ENCODE measurements around the gene MRPL19. TPM values are rescaled to one million over a fixed set of nuclear protein-coding genes. Genes with fewer than 3 reads are reported as not detected.

MRPL19 gene
- total RNA-seq, 1 experiment from 2014 or later = 65.4 TPM

DNA sequence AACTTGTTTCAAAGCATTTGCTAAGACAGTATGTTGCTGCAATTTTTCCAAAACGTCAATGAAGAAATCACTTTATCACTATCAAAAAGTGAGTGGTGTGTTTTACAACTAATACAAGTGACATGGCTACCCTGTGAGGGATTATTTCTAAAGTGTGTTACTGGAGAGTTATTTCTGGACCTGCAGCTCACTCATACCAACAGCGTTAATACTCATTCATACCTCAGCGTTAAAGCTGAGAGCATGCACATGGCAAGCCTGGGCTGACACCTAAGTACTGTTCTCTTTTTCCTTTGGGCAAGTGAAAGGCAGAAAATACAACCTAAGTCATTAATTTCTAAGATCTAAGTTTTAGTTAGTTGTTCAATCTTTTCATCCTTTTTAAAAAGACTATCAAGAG lies 13.0 kb upstream of the MRPL19 start:
- Mint-ChIP-seq H3K4me1 (ENCODE audit: insufficient read depth, unreplicated experiment) (peaks cover 6% of the 10 kb centered on the region), H3K9me3 (ENCODE audit: unreplicated experiment) (no peaks in the 10 kb centered on the region), H3K36me3 (ENCODE audit: insufficient read depth, unreplicated experiment) (no peaks in the 10 kb centered on the region), H3K27ac (ENCODE audit: low read depth, unreplicated experiment) (no peak overlapping the region), H3K4me3 (ENCODE audit: unreplicated experiment) (no peak overlapping the region), H3K27me3 (ENCODE audit: insufficient read depth, unreplicated experiment) (peaks cover 17% of the 10 kb centered on the region)
- ChIA-PET CTCF (interaction anchor here (1.3 to 8.8 kb wide), 6 partner anchors 24 to 169 kb away, joined by 3 to 148 read pairs (median 42); no protein-coding TSS in a partner anchor), POLR2A (interaction anchor here (1.2 kb wide), 1 partner anchor 168 kb away, joined by 4 read pairs; no protein-coding TSS in a partner anchor)
- intact Hi-C loops (cut with micrococcal nuclease) = no loop called here
- BruUV-seq (replicated peaks) = no TSS peak
- TF ChIP-seq, protein P1, sequence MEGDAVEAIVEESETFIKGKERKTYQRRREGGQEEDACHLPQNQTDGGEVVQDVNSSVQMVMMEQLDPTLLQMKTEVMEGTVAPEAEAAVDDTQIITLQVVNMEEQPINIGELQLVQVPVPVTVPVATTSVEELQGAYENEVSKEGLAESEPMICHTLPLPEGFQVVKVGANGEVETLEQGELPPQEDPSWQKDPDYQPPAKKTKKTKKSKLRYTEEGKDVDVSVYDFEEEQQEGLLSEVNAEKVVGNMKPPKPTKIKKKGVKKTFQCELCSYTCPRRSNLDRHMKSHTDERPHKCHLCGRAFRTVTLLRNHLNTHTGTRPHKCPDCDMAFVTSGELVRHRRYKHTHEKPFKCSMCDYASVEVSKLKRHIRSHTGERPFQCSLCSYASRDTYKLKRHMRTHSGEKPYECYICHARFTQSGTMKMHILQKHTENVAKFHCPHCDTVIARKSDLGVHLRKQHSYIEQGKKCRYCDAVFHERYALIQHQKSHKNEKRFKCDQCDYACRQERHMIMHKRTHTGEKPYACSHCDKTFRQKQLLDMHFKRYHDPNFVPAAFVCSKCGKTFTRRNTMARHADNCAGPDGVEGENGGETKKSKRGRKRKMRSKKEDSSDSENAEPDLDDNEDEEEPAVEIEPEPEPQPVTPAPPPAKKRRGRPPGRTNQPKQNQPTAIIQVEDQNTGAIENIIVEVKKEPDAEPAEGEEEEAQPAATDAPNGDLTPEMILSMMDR (IDR thresholded peaks at IDR 0.05; ENCODE audit: unreplicated experiment) = no peak
- DNase-seq (ENCODE audit: unreplicated experiment) = no peak

DNA sequence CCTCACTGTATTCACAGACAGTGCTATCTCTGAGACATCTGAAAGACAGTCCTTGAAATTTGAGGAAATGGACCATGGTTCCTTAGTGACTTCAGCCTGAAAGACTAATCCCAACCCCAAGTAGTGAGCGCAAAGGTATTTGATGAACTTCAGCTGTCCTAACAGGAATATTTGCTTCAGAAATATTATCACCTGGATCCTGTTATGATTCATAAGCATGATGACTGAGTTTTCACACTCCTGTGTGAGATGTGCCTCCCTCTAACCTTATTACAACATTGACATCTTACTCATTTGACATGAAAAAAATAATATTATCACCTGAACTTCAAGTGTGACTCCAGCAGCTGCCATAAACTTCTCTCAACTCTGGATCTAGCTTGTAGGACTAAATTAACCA lies 11.6 kb upstream of the MRPL19 start:
- POLR2A ChIA-PET = interaction anchor here (1.0 to 2.9 kb wide), 4 partner anchors 12 to 170 kb away, joined by 3 to 11 read pairs (median 4); partner anchors contain the start of gene MRPL19
- Mint-ChIP-seq H3K9me3 (ENCODE audit: unreplicated experiment) (no peaks in the 10 kb centered on the region), H3K36me3 (ENCODE audit: insufficient read depth, unreplicated experiment) (no peaks in the 10 kb centered on the region), H3K4me1 (ENCODE audit: insufficient read depth, unreplicated experiment) (peaks cover 6% of the 10 kb centered on the region), H3K27ac (ENCODE audit: low read depth, unreplicated experiment) (no peak overlapping the region), H3K4me3 (ENCODE audit: unreplicated experiment) (no peak overlapping the region), H3K27me3 (ENCODE audit: insufficient read depth, unreplicated experiment) (peaks cover 29% of the 10 kb centered on the region)
- TF ChIP-seq, protein P1 (IDR thresholded peaks at IDR 0.05; ENCODE audit: unreplicated experiment) = no peak
- intact Hi-C loops (cut with micrococcal nuclease) = no loop called here
- no TSS peak for BruUV-seq (replicated peaks)
- peak; percentile 25 for DNase-seq (ENCODE audit: unreplicated experiment)
- CTCF ChIA-PET = interaction anchor here (0.6 to 8.8 kb wide), 12 partner anchors 9 to 964 kb away, joined by 3 to 97 read pairs (median 4); no protein-coding TSS in a partner anchor

DNA sequence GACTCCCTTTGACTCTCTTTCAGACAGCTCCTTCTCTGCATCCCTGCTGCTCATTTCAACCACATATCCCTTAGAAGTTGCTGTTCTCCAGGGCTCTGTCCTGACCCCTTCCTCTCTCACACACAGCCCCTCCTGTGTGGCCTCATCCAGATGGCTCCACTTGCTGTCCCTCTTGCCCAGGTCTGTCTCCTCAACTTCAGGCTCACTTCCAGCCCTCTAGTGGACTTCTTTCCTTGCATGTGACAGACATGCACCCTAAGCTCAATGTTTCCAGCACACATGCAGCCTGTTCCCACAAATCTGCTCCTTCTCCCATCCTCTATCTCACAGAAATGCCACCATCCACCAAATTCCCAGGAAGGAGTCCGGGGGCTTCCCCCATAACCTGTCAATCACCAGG lies 9.0 kb upstream of the MRPL19 start:
- no TSS peak for BruUV-seq (replicated peaks)
- H3K9me3 Mint-ChIP-seq (ENCODE audit: unreplicated experiment) = no peaks in the 10 kb centered on the region
- no peak overlapping the region for H3K4me3 Mint-ChIP-seq (ENCODE audit: unreplicated experiment)
- H3K4me1 Mint-ChIP-seq (ENCODE audit: insufficient read depth, unreplicated experiment) = peaks cover 16% of the 10 kb centered on the region
- ChIA-PET CTCF (interaction anchor here (0.6 to 8.8 kb wide), 8 partner anchors 9 to 173 kb away, joined by 3 to 97 read pairs (median 6); partner anchors contain the start of gene MRPL19), POLR2A (interaction anchor here (1.1 kb wide), 1 partner anchor 10 kb away, joined by 3 read pairs; no protein-coding TSS in a partner anchor)
- TF ChIP-seq, protein P1 (IDR thresholded peaks at IDR 0.05; ENCODE audit: unreplicated experiment) = no peak
- H3K27ac Mint-ChIP-seq (ENCODE audit: low read depth, unreplicated experiment) = no peak overlapping the region
- DNase-seq (ENCODE audit: unreplicated experiment) = no peak
- H3K27me3 Mint-ChIP-seq (ENCODE audit: insufficient read depth, unreplicated experiment) = peaks cover 29% of the 10 kb centered on the region
- intact Hi-C loops (cut with micrococcal nuclease) = no loop called here
- H3K36me3 Mint-ChIP-seq (ENCODE audit: insufficient read depth, unreplicated experiment) = no peaks in the 10 kb centered on the region

DNA sequence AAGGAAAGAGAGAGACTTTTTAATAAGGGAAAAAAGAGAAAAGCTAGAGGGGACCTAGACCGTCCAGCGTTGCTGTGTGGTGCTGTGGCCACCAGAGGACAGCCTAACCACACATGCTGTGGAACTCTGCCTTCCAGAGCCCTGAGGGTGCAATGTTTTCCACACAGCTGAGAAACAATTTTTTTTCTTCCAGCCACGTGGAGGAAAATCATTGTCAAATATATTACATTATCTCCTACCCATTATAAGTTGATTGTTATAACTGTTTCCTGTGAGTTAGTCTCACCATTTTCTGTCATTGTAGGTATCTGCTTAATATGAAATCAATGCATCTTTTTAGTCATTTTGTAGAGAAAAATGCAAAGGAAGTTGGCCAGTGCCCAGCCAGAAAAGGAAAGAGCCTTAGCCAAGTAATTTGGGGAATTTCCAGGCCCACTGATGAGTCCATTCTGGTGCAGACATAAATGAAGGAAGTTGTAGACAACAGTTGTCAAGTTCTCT lies 5.9 kb upstream of the MRPL19 start:
- BruUV-seq (replicated peaks) = no TSS peak
- Mint-ChIP-seq H3K9me3 (ENCODE audit: unreplicated experiment) (no peaks in the 10 kb centered on the region), H3K27me3 (ENCODE audit: insufficient read depth, unreplicated experiment) (peaks cover 29% of the 10 kb centered on the region), H3K4me1 (ENCODE audit: insufficient read depth, unreplicated experiment) (peaks cover 16% of the 10 kb centered on the region), H3K27ac (ENCODE audit: low read depth, unreplicated experiment) (no peak overlapping the region), H3K4me3 (ENCODE audit: unreplicated experiment) (no peak overlapping the region), H3K36me3 (ENCODE audit: insufficient read depth, unreplicated experiment) (peaks cover 6% of the 10 kb centered on the region)
- peak; percentile 77 for DNase-seq (ENCODE audit: unreplicated experiment)
- TF ChIP-seq, protein P1 (IDR thresholded peaks at IDR 0.05; ENCODE audit: unreplicated experiment) = peak; percentile 97
- ChIA-PET CTCF (interaction anchor here (0.6 to 8.8 kb wide), 37 partner anchors 9 to 959 kb away, joined by 3 to 97 read pairs (median 4); partner anchors contain the start of gene EVA1A), POLR2A (interaction anchor here (0.5 to 1.8 kb wide), 4 partner anchors 14 to 37 kb away, joined by 3 to 10 read pairs (median 4); no protein-coding TSS in a partner anchor)
- intact Hi-C loops (cut with micrococcal nuclease) = loop anchor here (1.0 kb wide), 1 partner anchor 37 kb away; no protein-coding TSS in a partner anchor
